HCT116 (cell line): ENCODE results near the gene ZNF655. TPM values are rescaled to one million over a fixed set of nuclear protein-coding genes. Genes with fewer than 3 reads are reported as not detected.

ENCODE experiments used
- CBX3 ChIP-seq: IDR thresholded peaks from 2 replicates; pipeline ENCODE4 v1.6.1; 2012; ENCODE audit warnings: low read depth
- CTCF ChIP-seq, 3 experiments: fragments of 200-600 bp in 1 of 3; sonication (generic) in 1 of 3; IDR thresholded peaks in 2 of 3; conservative IDR thresholded peaks in 1 of 3; 2 replicates each; pipeline ENCODE4 v1.5.1; 2012 to 2017; ENCODE audit warnings: low read depth in 2 of 3, low read length in 2 of 3, antibody characterized with exemption in 1 of 3, borderline replicate concordance in 1 of 3, control low read depth in 1 of 3, mild to moderate bottlenecking in 1 of 3, mixed read lengths in 1 of 3, mixed run types in 1 of 3, moderate library complexity in 1 of 3; ENCODE audit not compliant: insufficient read depth in 1 of 3
- EGR1 ChIP-seq: IDR thresholded peaks from 2 replicates; pipeline ENCODE4 v1.6.1; 2012; ENCODE audit warnings: low read depth
- ELF1 ChIP-seq: IDR thresholded peaks from 2 replicates; pipeline ENCODE4 v1.6.1; 2012; ENCODE audit warnings: low read depth, borderline replicate concordance
- EZH2 ChIP-seq: fragments of 200-600 bp; sonication (generic); IDR thresholded peaks from 2 replicates; pipeline ENCODE4 v1.6.1; 2017; ENCODE audit warnings: antibody characterized with exemption, mixed run types
- EZH2phosphoT487 ChIP-seq: fragments of 200-600 bp; IDR thresholded peaks from 2 replicates; pipeline ENCODE4 v1.6.1; 2018; ENCODE audit warnings: antibody characterized with exemption, borderline replicate concordance
- SP1 ChIP-seq: IDR thresholded peaks from 2 replicates; pipeline ENCODE4 v1.6.1; 2012; ENCODE audit warnings: low read depth
- TCF7L2 ChIP-seq: IDR thresholded peaks from 2 replicates; pipeline ENCODE4 v1.7.0; 2011; ENCODE audit warnings: borderline replicate concordance, inconsistent platforms; ENCODE audit not compliant: insufficient read depth, insufficient read length; ENCODE audit errors: extremely low read depth
- ZBTB33 ChIP-seq: IDR thresholded peaks from 2 replicates; pipeline ENCODE4 v1.6.1; 2011; ENCODE audit warnings: mild to moderate bottlenecking, low read length, moderate library complexity; ENCODE audit not compliant: insufficient replicate concordance; ENCODE audit errors: extremely low read depth
- total RNA-seq: library from RNA; stranded (reverse); gene quantifications from one replicate; pipeline ENCODE4 v1.2.1, GENCODE V29; 2021; ENCODE audit not compliant: unreplicated experiment

ZNF655 gene
- total RNA-seq, 1 experiment from 2014 or later, result 45.0 TPM

GRCh38 chr7:99616359-99617191, 58.1 kb downstream of the ZNF655 start, which contains the start of gene ZSCAN25 (continued):
- TF ChIP-seq ELF1, result peak; percentile 83
- no peak for TF ChIP-seq EGR1
- TF ChIP-seq SP1, result no peak
- TF ChIP-seq EZH2, result no peak
- TF ChIP-seq TCF7L2, result no peak
- TF ChIP-seq ZBTB33, result peak; percentile 14
- peak; percentile 81; the same call in 1 of the 2 replicates for TF ChIP-seq CBX3
- TF ChIP-seq EZH2phosphoT487, result no peak
- peak; percentile 43 to 53 (median 51) for TF ChIP-seq CTCF (IDR thresholded peaks at IDR 0.05 in 2 of 3, conservative IDR thresholded peaks at IDR 0.05 in 1 of 3; ENCODE audit: borderline replicate concordance in 1 of 3, insufficient read depth in 1 of 3, low read depth in 2 of 3, low read length in 2 of 3)
- TF ChIP-seq, all 23 proteins: peak for 11
